DMS 273 (cell line): Measurements from ENCODE around the gene PKD1L1.
"Not testable (repeated sequence)": the region's sequence is repeated elsewhere in the genome, so short reads cannot be mapped to it uniquely, and the experiment has no call there.

ENCODE experiments used
- DNase-seq: peaks from one replicate; lab custom pipeline; 2025; ENCODE audit not compliant: unreplicated experiment; lab: John Stamatoyannopoulos, UW

PKD1L1 gene, protein sequence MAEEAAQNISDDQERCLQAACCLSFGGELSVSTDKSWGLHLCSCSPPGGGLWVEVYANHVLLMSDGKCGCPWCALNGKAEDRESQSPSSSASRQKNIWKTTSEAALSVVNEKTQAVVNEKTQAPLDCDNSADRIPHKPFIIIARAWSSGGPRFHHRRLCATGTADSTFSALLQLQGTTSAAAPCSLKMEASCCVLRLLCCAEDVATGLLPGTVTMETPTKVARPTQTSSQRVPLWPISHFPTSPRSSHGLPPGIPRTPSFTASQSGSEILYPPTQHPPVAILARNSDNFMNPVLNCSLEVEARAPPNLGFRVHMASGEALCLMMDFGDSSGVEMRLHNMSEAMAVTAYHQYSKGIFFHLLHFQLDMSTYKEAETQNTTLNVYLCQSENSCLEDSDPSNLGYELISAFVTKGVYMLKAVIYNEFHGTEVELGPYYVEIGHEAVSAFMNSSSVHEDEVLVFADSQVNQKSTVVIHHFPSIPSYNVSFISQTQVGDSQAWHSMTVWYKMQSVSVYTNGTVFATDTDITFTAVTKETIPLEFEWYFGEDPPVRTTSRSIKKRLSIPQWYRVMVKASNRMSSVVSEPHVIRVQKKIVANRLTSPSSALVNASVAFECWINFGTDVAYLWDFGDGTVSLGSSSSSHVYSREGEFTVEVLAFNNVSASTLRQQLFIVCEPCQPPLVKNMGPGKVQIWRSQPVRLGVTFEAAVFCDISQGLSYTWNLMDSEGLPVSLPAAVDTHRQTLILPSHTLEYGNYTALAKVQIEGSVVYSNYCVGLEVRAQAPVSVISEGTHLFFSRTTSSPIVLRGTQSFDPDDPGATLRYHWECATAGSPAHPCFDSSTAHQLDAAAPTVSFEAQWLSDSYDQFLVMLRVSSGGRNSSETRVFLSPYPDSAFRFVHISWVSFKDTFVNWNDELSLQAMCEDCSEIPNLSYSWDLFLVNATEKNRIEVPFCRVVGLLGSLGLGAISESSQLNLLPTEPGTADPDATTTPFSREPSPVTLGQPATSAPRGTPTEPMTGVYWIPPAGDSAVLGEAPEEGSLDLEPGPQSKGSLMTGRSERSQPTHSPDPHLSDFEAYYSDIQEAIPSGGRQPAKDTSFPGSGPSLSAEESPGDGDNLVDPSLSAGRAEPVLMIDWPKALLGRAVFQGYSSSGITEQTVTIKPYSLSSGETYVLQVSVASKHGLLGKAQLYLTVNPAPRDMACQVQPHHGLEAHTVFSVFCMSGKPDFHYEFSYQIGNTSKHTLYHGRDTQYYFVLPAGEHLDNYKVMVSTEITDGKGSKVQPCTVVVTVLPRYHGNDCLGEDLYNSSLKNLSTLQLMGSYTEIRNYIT (N-terminal part only)

DNA sequence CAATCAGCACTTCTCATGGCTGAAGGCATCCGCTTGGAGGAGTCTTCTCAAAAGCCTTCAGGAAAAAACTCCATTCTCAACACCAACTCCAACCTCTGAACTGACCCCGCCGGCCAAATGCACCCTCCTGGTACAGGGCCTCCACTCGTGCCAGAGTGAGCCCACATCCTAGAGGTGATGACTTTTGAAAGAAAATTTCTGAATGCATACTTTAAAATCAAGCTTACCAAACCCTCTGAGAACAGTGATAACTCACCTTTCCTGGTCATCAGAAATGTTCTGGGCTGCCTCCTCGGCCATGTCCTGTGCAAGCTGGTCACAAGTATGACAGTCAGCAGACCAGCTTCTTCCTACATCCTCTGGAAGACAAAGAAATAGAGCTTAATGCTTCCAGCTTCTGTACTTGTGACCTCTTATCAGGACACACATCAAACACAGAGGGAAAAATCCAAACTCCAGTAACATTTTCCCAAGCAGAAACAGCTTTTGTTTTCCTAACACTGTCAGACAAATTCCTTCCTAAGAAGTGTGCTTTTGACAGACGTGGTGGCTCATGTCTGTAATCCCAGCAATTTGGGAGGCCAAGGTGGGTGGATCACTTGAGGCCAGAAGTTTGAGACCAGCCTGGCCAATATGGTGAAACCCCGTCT, at the start of gene PKD1L1:
Gene PKD1L1, minus strand, starts transcription at position 326 of the 650 bp plus-strand sequence. Its CDS starts 26 bp downstream, at position 300.
- DNase-seq = no peak

DNA sequence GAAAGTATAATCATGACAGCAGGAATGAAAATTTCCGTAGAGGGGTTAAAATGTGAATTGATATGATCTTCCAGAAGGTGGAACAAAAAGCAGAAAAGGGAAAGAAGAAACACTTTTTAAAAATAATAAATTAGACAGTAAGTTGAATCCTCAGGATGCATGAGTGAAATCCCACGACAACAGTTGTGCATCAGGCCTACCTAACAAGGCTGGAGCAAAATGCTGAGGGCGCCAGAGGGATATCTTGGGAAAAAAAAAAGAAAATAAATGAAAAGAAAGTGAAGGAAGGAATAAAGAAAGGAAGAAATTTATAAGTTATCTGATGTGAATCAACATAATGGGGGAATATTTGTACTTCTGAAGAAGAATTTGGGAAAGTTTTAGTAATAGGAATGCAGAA, 44.2 kb upstream of the PKD1L1 start:
- DNase-seq = no peak

DNA sequence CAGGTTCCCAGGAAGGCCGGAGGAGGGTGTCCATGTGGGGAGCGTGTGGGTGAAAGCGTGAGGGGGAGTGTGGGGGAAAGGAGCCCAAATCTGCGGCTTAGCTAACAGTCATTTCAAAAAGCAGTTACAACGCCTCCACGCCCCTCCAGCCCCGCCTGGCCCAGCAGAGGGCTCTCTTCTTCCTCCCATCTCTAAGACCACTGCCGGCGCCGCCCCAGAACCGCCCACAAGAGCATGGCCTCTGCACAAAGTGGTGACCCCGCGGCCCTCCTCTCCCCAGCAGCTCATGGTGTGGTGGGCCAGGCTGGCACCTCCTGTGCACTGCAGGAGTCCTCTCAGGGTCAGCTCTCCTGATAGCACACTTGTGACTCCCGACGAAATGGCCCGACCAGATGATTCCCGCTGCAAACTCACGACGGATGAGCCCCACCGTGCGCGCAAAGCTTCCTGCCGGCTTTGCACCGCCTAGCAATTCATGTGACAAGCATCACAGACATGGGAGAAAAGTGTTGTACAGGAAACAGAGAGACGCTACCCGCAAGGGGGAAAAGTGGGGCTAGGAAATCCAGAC, 43.6 kb upstream of the PKD1L1 start:
- peak; percentile 55 for DNase-seq

DNA sequence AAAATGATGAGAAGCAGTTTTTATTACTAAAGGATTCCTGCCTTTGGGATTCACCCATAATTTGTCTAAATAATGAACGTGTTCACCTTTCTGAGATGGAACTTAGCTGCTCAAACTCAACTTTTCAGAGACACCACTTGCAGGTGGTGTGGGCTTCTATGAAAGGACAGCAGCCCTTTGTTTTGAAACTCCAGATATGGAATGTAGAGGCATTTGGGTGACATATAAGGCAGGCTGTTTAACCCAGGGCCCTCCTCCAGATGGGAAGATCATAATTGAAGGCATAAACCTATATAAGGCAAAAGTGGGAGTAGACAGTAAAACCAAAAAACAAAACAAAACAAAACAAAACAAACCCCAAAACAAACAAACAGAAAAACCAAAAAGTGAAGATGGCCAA, 43.0 kb upstream of the PKD1L1 start:
- no peak for DNase-seq

DNA sequence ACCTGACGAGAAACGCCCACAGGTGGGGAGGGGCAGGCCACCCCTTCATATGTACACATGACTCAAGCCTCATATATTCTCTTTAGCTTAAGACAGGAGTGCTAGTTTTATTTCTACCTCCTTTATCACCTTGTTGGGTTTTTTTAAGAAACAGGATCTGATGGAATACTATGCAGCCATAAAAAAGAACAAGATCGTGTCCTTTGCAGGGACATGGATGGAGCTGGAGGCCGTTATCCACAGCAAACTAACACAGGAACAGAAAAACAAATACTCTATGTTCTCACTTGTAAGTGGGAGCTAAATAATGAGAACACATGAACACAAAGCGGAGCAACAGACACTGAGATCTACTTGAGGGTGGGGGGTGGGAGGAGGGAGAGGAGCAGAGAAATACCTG, 42.3 kb upstream of the PKD1L1 start:
- DNase-seq = no peak

DNA sequence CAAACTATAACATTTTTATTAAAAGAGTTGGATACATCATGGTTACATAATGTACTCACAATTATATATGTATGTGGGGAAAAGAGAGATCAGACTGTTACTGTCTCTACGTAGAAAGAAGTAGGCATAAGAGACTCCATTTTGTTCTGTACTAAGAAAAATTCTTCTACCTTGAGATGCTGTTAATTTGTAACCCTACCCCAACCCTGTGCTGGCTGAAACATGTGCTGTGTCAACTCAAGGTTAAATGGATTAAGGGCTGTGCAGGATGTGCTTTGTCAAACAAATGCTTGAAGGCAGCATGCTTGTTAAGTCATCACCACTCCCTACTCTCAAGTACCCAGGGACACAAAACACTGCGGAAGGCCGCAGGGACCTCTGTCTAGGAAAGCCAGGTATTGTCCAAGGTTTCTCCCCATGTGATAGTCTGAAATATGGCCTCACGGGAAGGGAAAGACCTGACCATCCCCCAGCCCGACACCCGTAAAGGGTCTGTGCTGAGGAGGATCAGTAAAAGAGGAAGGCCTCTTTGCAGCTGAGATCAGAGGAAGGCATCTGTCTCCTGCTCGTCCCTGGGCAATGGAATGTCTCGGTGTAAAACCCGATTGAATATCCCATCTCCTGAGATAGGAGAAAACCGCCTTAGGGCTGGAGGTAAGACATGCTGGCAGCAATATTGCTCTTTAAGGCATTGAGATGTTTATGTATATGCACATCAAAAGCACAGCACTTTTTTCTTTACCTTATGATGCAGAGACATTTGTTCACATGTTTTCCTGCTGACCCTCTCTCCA, 41.5 kb upstream of the PKD1L1 start:
- DNase-seq = not testable (repeated sequence)

DNA sequence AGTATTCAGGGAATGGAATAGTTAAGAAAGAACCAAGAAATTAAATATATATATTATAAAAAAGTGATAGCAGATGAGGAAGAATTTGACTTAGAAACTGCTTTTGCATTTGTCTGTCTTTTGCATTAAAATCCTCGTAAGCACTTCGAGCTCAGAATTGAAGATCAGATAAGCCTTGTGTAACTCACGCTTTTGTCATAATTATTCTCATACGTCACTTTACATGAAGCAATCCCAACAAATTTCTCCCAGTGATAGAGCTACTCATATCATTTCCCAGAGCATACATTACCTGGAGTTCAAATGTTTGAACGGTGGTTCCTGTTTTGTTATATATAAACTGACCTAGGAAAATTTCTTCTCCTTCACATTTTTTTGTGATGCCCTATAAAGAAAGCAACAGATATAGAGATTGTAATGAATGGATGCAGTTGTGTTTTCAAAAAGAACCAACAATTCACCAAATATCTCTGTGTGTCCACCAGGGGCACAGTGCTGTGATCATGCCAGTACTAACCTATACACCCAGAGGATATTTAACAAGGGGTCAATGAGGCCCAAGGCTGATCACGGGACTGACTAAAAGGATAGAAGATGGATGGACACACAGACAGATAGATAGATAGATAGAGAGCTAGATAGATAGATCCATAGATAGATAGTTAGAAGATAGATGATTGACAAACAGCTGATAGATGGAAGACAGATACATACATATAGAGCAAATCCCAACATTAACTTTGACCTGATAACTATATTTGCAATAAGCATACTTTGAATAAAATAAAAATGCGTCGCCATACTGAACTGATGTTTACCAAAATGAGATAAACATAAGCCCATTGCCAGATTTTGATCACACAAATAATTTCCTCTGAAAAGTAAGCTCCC, 40.5 kb upstream of the PKD1L1 start:
- DNase-seq = no peak

DNA sequence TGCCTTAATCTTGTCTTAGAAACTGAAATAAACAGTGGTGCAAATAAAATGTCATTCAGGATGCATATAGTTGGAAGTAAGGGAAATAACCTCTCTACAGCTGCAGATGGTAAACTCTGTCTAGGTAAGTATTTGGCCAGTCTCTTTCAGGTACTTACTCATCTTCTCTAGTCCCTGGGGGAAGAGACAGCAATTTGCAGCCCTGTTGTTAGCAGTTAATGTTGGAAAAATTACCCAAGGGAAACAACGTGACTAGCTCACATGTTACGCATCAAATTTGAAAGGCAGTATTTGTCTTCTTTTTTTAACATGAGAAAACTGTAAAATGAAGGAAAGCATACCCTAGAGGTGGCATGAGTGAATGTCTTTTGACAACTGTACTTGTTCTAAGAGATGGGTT, 34.3 kb upstream of the PKD1L1 start:
- DNase-seq = no peak

DNA sequence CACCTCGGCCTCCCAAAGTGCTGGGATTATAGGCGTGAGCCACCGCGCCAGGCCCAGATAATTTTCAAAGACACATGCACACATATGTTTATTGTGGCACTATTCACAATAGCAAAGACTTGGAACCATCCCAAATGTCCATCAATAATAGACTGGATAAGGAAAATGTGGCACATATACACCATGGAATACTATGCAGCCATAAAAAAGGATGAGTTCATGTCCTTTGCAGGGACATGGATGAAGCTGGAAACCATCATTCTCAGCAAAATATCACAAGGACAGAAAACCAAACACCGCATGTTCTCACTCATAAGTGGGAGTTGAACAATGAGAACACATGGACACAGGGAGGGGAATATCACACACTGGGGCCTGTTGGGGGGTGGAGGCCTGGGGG, 32.4 kb upstream of the PKD1L1 start:
- not testable (repeated sequence) for DNase-seq

DNA sequence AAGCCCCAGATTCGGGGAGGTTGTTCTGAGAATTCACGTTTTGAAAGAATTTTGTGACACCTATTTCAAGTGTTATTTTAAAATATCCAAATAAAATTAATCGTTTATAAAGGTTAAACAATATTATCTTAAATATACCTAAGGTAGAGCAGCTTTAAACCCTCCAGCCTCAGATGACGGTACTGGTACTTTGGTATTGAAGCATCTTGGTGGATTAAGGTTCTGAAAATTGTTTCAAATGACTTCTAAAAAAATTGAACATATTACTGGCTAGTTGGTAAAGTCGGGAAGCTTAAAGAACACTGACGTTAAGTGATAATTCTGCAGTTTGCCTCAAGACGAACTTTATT, 31.5 kb upstream of the PKD1L1 start:
- DNase-seq = no peak

DNA sequence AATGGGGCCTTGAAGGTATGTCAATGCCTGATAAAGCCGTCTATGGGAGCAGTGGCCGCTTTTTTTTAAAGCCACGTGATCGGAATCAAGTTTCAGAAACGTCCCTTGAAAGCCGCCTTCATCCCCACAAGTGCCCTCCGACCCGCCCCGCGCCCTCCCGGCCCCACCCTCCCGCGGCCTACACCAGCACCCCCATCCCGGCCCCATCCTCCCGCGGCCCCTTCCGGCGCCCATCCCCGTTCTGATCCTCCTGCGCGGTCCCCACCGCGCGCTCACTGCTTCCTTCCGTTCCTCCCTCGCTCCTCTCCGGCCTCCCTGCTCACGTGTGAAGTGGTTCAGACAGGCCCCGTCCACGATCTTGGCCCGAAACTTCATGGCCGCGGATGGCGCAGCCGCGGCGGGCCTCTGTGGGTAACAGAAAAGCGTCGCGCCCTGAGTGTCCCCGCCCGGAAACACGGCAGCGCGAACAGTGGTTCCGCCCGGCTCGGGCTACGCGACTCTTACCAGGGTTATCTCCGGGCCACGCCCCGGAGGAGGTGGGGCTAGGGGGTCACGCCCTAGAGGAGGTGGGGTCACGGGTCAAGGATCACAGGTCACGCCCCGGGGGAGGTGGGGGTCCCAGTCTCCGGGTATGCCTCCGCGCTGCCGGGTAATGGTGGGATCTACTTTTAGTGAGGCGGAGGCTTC, 31.0 kb upstream of the PKD1L1 start, which contains the start of gene HUS1:
Gene HUS1, minus strand, starts transcription at position 471 of the 687 bp plus-strand sequence. Its CDS starts 96 bp downstream, at position 375.
- DNase-seq = peak; percentile 99

DNA sequence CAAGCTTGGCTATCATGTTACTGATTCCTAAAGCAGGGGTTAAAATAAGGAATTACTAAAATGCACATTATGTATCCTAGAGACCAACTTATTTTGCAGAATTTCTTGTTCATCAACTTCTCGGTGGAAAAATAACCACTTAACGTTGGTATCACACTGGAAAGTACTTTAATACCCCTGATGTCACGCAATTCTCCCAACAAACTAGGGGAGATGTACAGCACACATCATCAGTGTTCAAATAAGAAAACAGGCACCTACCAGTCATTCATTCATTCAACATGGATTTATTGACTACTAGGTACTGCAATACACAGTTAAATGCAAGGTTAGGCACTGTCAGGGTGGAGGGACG, 30.5 kb upstream of the PKD1L1 start:
- no peak for DNase-seq

DNA sequence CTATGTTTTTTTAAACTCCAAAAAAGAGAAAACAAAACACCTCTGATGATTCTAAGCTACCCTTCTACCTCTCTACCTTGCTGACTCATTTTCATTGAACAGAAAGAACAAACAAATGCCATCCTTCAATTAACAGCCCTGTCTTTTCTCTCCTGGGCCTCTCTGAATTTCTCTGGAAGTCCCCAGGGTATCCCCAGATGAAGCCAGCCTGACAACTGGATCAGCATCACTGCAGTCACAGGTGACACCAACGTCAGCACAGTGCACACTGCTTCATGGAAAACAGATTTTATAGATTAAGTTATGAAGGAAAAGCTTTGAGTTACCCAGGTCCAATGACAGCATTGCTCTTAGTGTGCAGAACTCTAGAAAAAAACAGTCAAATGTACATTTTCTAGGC, 25.5 kb upstream of the PKD1L1 start:
- DNase-seq = no peak

DNA sequence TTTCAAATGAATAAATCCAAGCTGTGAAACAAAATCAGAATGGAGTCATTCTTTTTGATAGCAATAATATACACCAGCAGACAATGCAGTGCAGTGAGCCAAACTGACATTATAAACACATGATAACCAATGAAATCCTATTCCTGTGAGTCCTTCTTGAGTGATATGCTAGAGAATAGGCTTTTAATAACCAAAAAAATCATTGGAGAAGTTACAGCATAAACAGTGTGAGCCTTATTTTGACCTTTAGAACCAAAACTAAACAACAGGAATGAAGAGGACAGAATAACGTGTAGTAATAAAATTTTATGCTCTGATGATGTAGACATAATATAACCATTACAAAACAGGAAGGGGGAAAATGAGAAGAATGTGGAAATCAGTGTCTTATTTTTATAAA, 22.5 kb upstream of the PKD1L1 start:
- DNase-seq = no peak

DNA sequence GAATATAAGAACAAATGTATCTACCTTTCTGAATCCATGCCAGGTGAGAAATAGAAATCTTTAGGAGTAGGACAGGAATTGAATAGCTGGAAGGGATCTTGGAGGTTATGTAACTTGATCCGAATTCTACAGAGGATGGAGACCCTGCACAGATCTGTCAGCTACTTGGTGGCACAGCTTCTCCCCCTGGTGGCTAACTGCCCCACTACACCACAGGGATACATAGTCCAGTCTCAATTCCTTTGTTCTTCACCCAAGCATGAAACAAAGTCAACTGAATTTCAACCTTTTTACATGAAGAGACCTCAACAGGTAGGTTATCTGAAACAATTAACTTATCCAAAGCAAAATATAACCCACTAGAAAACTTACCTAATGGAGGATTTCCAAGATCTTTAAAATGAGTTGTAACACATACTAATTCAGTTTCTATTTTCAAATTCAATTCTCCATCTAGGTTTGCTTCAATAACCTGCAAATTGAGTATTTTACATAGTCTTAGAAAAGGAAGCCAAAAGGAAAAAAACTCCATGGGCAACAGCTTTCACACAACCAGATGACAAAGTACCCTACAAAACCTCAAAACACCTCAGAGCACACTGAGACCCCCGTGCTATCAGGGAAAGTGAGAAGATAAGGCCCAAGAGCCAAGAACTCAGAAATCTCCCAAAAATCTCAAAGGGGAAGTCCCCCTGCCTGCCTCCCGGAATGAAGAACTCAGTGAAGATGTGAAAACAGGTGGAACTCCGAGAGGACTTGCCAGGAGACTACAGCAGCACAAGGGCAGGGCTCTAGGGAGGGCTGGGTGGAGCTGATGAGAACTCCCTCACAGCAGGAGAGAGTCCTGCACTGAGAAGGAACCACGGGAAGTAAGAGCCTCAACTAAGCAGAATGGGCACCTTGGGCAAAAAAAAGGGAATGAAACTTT, 20.8 kb upstream of the PKD1L1 start:
- DNase-seq = peak; percentile 82

DNA sequence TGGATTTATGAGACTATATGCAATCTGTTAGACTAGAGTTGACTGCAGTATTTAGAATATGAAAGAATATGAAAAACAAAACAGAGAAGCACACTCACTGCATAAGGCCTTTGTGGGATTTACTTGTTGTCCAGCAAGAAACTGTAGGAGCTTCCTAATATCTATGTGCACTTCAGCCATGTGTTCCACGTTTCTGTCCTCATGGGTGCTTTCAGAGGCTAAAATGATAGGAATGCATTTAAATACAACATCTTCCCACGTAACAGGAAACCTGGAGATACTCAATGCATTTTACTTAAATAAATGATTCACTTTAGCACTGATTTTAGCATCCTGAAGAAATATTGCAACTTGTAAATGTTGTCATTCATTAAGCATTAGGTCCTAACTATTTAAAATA, 19.4 kb upstream of the PKD1L1 start:
- no peak for DNase-seq

DNA sequence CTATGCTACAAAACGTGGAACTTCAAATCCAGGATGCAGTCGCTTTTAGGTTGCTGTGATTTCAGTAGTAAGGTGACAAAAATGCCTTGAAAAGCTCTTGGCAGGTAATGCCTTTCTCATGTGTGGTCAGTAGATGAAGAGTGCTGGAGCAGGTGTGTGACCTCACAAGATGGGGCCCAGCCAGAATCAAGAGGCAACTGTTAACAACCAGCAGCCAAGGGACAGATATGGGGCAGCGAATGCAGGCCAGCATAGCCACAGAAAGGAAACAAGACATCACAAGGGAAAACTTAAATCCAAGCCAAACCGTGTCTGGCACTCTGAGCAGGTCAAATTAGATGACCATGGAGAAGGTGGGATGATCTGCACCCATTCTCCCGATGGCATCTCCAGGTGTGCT, 18.9 kb upstream of the PKD1L1 start:
- DNase-seq = no peak
